Type B pancreatic cell (in vitro differentiated cells): Measurements from ENCODE around the gene TAF1D. TPM values are rescaled to one million over a fixed set of nuclear protein-coding genes. Genes with fewer than 3 reads are reported as not detected.

ENCODE experiments used
- DNase-seq: peaks from one replicate; pipeline ENCODE4 v3.0.0; 2021; ENCODE audit warnings: mixed read lengths; ENCODE audit not compliant: unreplicated experiment; ENCODE audit errors: extremely low spot score
- H3K27ac Mint-ChIP-seq: 2 replicates; pipeline ENCODE4 v1.8.0; 2021; ENCODE audit warnings: mild to moderate bottlenecking, mixed read lengths
- H3K27me3 Mint-ChIP-seq: 2 replicates; pipeline ENCODE4 v1.8.0; 2021; ENCODE audit warnings: mixed read lengths
- H3K36me3 Mint-ChIP-seq: 2 replicates; pipeline ENCODE4 v1.8.0; 2021; ENCODE audit warnings: mixed read lengths
- H3K4me1 Mint-ChIP-seq: one replicate; pipeline ENCODE4 v1.8.0; 2021; ENCODE audit warnings: mixed read lengths; ENCODE audit not compliant: unreplicated experiment
- H3K4me3 Mint-ChIP-seq: 2 replicates; pipeline ENCODE4 v1.8.0; 2021; ENCODE audit warnings: mild to moderate bottlenecking, mixed read lengths
- H3K9me3 Mint-ChIP-seq: 2 replicates; pipeline ENCODE4 v1.8.0; 2021; ENCODE audit warnings: mixed read lengths
- CTCF ChIP-seq: fragments of 200-600 bp; sonication (generic); conservative IDR thresholded peaks from 2 replicates; pipeline ENCODE4 v1.5.0; 2021; ENCODE audit warnings: antibody characterized with exemption, mild to moderate bottlenecking
- total RNA-seq: library from RNA; stranded (reverse); gene quantifications from 2 replicates; pipeline ENCODE4 v1.2.1, GENCODE V29; 2021; ENCODE audit warnings: low replicate concordance

TAF1D gene
- total RNA-seq, 1 donor from 2014 or later: 143 TPM

GRCh38 chr11:93728792-93729128 is 12.5 kb downstream of the TAF1D start:
- Mint-ChIP-seq H3K4me1 (peaks cover 3% of the 10 kb centered on the region), H3K36me3 (peaks cover 37% of the 10 kb centered on the region), H3K27me3 (no peaks in the 10 kb centered on the region), H3K4me3 (no peak overlapping the region), H3K9me3 (no peaks in the 10 kb centered on the region), H3K27ac (no peak overlapping the region)
- DNase-seq: no peak
- no peak for TF ChIP-seq CTCF

GRCh38 chr11:93727985-93728791 is 13.1 kb downstream of the TAF1D start:
- peaks cover 35% of the 10 kb centered on the region for H3K36me3 Mint-ChIP-seq
- H3K4me1 Mint-ChIP-seq: peaks cover 2% of the 10 kb centered on the region
- no peaks in the 10 kb centered on the region for H3K9me3 Mint-ChIP-seq
- no peak for DNase-seq
- H3K27me3 Mint-ChIP-seq: no peaks in the 10 kb centered on the region
- no peak overlapping the region for H3K27ac Mint-ChIP-seq
- H3K4me3 Mint-ChIP-seq: no peak overlapping the region
- no peak for TF ChIP-seq CTCF

GRCh38 chr11:93724089-93724488 is 17.2 kb downstream of the TAF1D start:
- no peak for TF ChIP-seq CTCF
- Mint-ChIP-seq H3K27ac (no peak overlapping the region), H3K9me3 (no peaks in the 10 kb centered on the region), H3K36me3 (peaks cover 18% of the 10 kb centered on the region), H3K4me1 (no peaks in the 10 kb centered on the region), H3K27me3 (no peaks in the 10 kb centered on the region), H3K4me3 (no peak overlapping the region)
- no peak for DNase-seq

GRCh38 chr11:93720522-93720921 is 20.8 kb downstream of the TAF1D start:
- TF ChIP-seq CTCF: no peak
- Mint-ChIP-seq H3K4me1 (no peaks in the 10 kb centered on the region), H3K36me3 (peaks cover 28% of the 10 kb centered on the region), H3K27me3 (no peaks in the 10 kb centered on the region), H3K4me3 (no peak overlapping the region), H3K27ac (no peak overlapping the region), H3K9me3 (no peaks in the 10 kb centered on the region)
- DNase-seq: no peak

DNA sequence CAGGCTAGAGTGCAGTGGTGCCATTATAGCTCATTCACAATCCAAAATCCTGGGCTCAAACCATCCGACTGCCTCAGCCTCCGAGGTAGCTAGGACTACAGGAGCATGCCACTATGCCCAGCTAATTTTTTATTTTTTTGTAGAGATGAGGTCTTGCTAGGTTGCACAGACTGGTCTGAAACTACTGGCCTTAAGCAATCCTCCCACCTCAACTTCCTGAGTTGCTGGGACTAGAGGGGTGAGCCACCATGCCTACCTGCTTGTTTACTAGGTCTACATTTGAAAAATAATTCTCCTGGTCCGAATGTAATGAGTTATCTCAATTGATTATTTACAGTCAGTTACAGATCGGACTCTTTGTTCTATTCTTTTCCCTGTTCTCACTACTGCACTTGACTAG is 22.0 kb downstream of the TAF1D start:
- no peak for TF ChIP-seq CTCF
- no peaks in the 10 kb centered on the region for H3K27me3 Mint-ChIP-seq
- H3K4me3 Mint-ChIP-seq: no peak overlapping the region
- H3K9me3 Mint-ChIP-seq: no peaks in the 10 kb centered on the region
- peaks cover 28% of the 10 kb centered on the region for H3K36me3 Mint-ChIP-seq
- H3K4me1 Mint-ChIP-seq: no peaks in the 10 kb centered on the region
- H3K27ac Mint-ChIP-seq: no peak overlapping the region
- DNase-seq: no peak
